ENCODE measurements around the gene SNX6.

GRCh38 chr14:34571771-34572170, 58.2 kb downstream of the SNX6 start:
- TF ChIP-seq, protein P1, sequence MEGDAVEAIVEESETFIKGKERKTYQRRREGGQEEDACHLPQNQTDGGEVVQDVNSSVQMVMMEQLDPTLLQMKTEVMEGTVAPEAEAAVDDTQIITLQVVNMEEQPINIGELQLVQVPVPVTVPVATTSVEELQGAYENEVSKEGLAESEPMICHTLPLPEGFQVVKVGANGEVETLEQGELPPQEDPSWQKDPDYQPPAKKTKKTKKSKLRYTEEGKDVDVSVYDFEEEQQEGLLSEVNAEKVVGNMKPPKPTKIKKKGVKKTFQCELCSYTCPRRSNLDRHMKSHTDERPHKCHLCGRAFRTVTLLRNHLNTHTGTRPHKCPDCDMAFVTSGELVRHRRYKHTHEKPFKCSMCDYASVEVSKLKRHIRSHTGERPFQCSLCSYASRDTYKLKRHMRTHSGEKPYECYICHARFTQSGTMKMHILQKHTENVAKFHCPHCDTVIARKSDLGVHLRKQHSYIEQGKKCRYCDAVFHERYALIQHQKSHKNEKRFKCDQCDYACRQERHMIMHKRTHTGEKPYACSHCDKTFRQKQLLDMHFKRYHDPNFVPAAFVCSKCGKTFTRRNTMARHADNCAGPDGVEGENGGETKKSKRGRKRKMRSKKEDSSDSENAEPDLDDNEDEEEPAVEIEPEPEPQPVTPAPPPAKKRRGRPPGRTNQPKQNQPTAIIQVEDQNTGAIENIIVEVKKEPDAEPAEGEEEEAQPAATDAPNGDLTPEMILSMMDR (IDR thresholded peaks at IDR 0.05; ENCODE audit: extremely low read depth in 1 of 2, insufficient read depth in 1 of 2, low read depth in 1 of 2, low read length in 2 of 2), result no peak
- TF ChIP-seq POLR2AphosphoS5 (IDR thresholded peaks at IDR 0.05; ENCODE audit: insufficient read depth, low read depth, low read length) (no peak), POLR2A (IDR thresholded peaks at IDR 0.05; ENCODE audit: low read depth, low read length) (no peak), MYC (IDR thresholded peaks at IDR 0.05; ENCODE audit: low read depth, low read length) (no peak), JUN (IDR thresholded peaks at IDR 0.05; ENCODE audit: borderline replicate concordance, insufficient read depth, insufficient read length, low read depth) (no peak), EZH2 (IDR thresholded peaks at IDR 0.05; ENCODE audit: borderline replicate concordance, low read depth, low read length, severe bottlenecking) (no peak)

Measured in endothelial cell of umbilical vein (primary cell).